GM21717 (cell line): ENCODE results near the gene TRIP10.
"Not testable (repeated sequence)": the region's sequence is repeated elsewhere in the genome, so short reads cannot be mapped to it uniquely, and the experiment has no call there.

ENCODE experiments used
- ATAC-seq: cut with Tn5 transposase; IDR thresholded peaks from one replicate; pipeline ENCODE4 v1.9.1; 2021; ENCODE audit warnings: mild to moderate bottlenecking, moderate library complexity; ENCODE audit not compliant: unreplicated experiment

TRIP10 gene

DNA sequence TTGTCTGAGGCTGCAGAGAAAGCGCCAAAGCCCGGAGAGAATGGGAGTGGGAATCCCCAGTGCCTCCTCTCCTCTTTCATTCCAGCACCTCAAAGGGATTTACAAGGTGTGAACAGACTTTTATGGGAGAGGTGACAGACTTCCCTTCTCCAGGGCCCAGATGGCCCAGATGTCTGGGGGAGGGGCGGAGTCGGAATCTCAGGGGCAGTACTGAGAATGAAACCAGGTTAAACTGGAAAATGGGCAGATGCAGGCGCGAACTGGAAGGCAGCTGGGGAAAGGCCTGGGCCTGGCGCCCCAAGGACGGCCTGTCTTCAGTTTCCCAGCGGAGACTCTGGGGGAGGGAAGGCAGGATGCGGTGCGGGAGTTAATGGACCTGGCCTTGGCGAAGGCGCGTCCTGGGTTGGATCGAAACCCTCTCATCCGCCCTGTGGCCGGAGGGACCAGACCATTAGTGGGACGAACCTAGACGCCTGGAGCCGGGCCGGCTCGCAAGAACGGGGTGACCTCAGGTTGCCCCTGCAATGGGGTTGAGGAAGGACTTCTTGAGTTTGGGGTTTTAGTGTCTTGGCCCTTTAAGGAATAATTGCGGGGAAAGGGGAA, 592 bp upstream of the TRIP10 start:
- no peak for ATAC-seq

DNA sequence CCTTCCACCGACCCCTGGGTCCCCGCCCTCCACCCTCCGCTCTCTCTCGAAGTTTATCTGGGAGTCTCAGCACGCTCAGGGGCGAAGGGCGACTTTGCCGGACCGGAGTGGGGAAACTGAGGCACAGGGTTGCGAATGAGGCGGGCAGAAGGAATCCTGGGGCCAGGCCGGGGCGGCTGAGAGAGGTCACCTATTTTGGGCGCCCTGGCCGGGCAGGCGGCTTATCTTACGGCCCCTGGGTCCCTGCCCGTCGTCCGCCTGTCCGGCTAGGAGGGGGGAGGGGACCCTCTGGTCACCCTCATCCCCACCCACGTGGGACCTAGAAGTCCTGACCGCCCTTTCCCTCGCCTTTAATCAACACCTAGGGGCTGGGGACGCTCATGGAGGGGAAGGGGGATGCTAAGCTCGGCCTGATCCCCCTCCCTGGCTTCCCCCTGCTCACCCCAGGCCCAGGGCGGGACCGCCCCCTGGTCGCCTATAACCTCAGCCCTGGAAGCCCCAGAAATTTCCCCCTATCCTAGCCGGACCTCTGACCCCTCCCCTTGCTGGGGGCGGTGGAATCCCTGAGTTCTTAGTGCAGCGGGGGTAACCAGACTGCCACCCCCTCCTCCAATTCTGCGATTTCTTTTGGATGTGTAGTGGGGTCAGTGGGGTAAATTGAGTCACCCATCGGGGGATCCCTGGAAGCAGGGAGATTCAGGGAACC, 556 bp downstream of the TRIP10 start:
- no peak for ATAC-seq

DNA sequence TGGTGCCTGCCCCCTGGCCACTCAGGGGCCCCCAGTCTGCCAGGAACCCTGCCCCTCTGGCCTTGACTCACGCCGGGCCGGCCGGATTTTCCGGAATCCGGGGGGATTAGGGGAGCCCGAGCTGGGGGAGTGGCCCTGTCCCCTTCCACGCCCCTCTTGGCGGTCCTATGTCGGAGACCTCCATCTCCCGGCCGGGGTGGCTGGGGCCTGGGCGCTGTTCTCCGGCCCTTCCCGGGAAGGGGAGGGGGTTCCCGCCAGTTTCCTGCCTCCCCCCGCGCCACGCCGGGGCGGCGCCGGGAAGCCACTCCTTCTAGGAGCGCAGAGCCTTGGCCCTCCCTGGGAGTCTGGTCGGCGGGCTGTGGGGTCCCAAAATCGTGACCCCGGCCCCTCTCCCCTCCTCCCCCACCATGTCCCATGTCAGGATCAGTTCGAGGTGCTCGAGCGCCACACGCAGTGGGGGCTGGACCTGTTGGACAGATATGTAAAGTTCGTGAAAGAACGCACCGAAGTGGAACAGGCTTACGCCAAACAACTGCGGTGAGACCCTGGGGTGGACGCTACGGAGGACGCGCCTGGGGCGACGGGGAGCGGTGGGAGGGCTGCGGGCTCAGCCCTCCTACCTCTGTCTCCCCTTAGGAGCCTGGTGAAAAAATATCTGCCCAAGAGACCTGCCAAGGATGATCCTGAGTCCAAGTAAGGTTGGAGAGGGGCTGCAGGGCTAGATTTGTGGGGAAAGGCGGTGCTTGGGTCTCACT, 1.3 kb downstream of the TRIP10 start:
- no peak for ATAC-seq

DNA sequence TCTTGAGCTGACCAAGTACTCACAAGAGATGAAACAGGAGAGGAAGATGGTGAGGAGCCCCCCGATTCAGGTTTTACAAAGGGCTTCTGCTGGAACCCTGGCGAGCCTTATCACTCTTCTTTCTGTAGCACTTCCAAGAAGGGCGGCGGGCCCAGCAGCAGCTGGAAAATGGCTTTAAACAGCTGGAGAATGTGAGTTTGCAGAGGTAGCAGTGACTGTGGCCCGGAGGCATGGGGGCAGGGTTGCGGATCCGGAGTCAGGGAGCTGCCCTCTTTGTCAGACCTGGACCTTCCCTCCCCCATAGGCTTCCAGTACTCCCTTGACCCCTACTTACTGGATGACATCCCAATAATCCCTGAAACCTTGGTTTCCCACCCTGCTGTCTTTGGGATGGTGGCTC, 3.6 kb downstream of the TRIP10 start:
- no peak for ATAC-seq

DNA sequence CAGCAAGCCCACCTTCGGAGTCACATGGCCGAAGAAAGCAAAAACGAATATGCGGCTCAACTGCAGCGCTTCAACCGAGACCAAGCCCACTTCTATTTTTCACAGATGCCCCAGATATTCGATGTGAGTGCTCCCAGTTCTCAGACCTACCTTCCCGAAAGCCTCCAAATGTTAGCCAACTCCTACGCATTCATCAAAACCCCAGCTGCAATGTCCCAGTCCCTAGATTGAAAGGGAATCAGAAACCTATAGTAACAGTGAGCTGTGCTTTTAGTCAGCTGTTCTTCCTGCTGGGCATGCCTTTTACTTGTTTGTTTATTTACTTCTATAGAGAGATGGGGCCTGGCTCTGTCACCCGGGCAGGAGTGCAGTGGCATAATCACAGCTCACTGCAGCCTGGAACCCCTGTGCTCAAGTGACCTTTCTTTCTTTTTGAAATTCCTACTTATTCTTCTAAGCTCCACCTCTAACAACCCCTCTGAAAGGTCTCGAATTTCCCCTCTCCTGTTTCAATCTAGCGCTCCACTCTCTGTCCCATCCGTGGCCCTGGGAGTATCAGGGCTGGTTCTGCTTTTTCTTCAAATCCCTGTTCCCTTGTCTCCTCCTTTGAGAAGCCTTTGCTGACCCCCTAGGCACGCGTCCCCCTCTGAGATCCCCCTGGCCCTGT, 4.4 kb downstream of the TRIP10 start:
- ATAC-seq: no peak

DNA sequence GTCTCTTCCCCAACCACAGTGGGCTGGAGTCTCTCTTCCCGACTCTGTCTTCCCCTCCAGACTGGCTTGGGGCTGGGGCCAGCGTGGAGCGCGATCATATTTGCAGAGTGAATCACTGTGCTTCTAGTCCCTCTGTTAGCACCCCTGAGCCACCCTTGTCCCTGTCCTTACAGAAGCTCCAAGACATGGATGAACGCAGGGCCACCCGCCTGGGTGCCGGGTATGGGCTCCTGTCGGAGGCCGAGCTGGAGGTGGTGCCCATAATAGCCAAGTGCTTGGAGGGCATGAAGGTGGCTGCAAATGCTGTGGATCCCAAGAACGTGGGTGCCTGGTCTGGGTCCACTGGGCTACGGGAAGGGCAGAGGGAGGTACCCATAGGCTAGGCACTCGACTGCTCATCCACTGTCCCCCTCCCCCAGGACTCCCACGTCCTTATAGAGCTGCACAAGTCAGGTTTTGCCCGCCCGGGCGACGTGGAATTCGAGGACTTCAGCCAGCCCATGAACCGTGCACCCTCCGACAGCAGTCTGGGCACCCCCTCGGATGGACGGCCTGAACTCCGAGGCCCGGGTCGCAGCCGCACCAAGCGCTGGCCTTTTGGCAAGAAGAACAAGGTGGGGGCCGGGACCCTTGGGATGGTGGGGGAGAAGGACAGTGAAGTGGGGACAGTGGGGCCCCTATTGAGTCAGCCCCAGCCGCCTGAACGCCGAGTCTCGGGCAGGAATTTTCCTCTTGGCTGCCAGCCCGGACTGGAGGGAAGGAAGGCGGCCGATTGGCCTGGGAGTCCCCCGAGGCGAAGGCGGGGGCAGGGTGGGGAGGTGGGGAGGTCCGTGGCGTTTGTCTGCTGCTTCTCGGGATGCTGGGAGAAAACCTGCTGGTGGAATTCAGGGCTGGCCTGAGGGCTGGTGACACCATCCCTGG, 5.2 kb downstream of the TRIP10 start:
- no peak for ATAC-seq

DNA sequence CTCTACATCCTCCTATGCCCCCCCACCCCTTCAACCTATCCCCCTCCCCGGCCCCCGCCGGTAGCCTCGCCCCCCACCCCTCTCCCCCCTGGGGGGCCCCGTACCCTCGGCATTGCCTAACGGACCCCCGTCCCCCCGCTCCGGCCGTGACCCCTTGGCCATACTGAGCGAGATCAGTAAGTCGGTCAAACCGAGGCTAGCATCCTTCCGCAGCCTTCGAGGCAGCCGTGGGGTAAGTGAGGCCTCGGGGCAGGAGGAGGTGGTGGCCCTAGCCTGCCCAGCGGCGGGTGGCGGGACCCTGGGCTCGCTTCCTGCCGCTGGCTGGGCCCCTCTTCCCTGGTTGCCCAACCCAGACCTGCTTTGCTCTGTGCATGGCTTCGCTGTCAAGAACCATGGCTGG, 6.5 kb downstream of the TRIP10 start:
- no peak for ATAC-seq

DNA sequence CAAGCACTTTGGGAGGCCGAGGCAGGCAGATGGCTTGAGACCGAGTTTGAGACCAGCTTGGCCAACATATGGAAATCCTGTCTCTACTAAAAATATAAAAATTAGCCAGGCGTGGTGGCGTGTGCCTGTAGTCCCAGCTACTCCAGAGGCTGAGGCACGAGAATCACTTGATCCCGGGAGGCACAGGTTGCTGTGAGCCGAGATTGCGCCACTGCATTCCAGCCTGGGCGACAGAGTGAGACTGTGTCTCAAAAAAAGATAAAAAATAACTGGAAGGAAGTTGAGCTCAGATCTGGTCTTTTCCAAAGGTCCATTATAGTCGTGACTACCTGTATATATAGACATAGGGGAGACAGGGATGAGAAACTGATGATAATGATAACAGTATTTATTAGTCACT, 9.1 kb downstream of the TRIP10 start:
- not testable (repeated sequence) for ATAC-seq

DNA sequence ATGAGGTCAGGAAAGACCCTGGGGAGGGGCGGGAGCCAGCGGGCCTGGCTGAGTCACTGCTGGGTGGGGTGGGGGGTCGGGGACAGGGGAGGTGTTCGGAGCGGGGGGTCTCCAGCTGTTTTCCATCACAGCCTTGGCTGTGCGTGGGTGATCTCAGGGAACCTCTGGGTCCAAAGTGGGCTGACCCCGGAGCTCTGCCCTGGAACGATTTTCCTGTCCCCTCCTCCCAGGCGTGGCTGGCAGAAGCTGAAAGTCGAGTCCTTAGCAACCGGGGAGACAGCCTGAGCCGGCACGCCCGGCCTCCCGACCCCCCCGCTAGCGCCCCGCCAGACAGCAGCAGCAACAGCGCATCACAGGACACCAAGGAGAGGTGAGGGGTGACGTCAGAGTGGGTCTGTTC, 10.6 kb downstream of the TRIP10 start:
- no peak for ATAC-seq

DNA sequence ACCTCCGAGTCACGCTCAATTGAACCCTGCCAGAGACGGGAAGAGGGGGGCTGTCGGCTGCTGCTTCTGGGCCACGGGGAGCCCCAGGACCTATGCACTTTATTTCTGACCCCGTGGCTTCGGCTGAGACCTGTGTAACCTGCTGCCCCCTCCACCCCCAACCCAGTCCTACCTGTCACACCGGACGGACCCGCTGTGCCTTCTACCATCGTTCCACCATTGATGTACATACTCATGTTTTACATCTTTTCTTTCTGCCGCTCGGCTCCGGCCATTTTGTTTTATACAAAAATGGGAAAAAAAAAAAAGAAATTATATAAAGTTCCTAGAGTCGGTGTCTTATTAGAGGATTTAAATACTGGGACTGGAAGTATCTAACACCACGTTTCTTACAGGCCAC, 11.7 kb downstream of the TRIP10 start:
- no peak for ATAC-seq

DNA sequence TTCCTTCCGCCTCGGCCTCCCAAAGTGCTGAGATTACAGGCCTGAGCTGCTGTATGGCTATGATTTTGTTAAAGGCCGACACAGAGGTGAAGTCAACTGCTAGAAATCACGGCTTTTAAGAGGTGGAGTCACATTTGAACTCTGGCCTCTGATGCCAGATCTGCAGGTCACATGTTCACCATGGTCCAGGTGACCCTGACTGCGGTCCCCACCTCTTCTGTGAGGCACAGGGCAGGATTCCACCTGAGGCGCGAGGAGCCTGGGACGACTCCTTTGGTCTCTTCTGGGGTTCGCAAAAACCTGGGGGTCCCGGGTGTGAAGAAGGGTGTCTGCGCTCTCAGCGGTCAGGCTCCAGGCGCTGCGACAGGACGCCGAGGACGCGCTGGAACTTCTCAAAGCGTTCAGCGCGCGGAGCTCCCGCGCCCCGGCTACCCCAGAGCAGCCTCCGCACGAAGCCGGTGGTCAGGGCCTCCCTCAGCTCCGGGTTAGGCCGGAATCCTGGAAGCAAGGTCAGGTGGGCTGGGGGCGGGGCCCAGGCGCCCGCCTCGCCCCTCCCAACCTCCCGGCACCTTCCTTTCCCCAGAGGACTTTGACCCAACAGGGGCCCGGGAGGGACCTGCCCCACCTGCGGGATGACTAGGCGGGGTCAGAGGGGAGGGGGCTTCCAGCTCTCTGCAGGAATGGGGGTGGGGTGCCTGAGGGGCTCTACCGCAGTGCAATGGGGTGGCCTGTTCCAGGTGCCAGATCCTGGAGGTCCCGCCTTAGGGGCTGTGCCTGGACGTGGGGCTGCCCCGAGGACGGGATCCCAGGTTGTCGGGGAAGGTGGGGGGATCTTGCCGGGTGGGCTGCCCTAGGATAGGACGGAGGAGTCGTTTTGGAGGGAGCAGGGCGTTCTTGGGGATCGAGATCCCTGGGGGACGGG, 13.0 kb downstream of the TRIP10 start:
- no peak for ATAC-seq

DNA sequence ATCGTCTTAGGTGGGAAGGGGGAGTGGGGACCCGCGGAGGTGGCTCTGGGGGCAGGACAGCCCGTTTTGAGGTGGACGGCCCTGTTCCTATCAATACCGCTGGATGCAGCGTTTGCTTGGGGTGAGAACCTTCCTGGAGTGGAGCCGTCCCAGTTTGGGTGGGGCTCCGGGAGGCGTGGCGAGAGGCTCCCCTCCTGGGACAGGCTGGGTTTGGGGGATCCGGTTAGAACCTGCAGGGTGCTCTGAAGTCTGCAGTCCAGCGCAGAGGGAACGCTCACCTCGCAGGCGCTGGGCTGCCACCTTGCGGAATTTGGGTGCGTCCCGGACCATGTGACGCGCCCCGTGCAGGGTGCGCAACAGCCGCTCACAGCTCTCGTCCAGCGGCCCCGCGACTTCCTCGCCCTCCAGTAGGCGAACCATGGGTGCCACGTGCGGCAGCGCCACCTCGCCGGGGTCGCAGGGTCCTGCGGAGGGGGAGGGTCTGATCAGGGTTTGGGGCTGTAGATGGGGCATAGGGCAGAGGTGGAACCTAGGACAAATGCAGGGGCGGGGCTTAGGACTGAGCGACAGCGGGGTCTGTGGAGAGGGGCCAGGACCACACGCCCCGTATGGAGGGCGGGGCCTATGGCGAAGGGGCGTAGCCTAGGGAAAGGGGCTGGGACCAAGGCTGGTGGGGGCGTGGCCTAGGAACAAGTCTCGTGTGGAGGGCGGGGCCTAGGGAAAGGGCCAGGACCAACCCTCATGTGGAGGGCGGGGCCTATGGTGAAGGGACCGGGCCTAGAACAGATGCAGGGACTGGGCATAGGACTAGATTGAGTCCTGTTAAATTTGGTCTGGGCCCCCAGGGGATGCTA, 13.9 kb downstream of the TRIP10 start:
- ATAC-seq: peak; percentile 57

DNA sequence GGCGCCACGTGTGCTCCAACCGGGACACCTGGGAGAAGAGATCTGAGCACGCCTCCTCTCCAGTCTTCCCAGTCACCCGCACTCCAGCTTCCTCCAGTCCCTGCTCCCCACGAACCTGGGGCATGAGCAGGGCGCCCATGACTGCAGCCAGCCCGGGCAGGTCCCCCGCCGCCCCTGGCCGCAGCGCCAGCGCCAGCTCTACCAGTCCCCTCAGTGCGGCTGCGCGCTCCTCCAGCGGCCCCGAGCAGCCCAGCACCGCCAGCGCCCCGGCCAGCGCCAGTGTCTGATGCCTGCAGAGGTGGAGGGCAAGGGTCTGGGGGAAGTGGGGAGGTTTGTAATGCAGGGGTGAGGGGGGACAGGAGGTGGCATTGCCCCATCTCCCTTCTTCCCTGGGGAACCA, 14.7 kb downstream of the TRIP10 start:
- no peak for ATAC-seq

DNA sequence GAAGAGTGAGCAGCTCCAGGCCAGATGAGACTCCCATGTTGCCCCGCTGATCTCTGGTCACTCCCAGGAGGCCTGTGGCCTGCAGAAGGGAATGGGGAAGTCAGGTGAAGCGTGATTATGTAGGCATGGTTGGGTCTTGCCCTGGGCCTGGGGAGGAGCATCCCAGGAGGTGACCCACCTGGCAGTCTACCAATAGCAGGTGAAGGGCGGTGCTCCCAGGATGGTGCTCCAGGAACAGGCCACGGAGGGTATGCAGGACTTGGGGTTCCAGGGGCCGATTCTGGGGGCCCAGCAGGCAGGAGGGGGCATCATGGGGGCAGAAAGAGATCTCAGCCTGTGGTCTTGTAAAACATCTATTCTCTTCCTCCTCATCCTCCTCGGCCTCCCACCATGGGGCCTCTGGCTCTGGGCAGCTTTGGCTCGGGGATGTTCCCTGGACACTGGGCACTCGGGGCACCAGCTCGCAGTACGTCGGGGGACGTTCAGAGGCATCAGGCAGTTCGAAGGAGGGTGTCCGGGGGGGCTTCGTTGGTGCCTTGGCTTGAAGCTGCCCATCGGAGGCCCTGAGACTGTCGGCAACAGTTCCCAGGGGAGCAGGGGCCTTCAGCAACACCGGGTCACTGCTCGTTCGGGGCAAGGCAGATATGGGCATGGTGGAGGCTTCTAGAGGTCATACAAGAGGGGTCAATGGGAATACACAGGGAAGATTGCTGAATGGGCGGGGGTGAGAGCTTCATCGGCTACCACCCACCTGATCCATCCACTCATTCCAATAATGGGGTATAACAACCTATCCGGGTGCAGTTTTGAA, 15.4 kb downstream of the TRIP10 start:
- no peak for ATAC-seq

DNA sequence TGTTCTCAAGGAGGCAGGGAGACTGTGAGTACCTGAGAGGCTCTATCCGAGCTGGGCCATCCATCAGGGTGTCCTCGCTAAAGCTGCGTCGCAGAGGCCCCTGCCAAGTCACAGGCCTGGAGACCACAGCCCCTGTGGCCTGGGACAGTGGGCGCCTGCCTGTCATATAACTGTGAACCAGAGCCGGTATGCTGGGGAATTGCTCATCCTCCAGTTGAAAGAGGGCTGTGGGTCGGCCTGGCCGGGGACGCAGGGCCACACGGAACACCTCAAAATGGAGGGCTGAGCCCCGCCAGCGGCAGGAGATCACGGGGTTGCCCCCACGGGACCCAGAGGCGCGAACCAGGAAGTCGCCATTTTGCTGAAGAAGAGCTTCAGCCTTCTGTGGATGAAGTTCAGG, 21.1 kb downstream of the TRIP10 start:
- no peak for ATAC-seq

DNA sequence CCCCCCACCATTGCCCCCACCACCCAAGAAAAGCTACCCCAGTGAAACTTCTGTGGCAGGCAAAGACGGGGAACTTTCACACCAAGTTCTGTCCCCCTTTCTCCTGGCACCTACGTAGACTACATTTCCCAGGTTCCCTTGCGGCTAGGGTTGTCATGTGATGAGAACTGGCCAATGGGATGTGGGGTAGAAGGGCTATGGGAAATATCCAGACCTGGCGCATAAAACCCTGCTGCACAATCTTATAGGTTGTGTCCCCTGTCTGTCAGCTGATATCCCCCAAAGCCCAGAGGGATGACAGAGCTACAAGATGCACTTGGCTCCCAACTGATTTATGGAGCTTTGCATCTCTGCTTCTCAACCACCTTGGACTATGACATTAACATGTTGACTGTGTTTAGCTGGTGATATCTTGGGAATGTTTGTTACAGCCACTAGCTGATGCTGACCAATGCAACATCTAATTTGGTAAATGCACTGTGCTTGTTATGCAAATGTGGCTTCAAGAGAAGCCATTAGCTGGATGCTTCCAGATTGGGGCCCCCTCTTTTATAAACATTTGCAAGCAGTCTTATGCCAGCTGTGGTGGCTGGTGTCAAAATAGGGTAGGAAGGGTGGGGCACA, 21.7 kb downstream of the TRIP10 start:
- ATAC-seq: no peak

DNA sequence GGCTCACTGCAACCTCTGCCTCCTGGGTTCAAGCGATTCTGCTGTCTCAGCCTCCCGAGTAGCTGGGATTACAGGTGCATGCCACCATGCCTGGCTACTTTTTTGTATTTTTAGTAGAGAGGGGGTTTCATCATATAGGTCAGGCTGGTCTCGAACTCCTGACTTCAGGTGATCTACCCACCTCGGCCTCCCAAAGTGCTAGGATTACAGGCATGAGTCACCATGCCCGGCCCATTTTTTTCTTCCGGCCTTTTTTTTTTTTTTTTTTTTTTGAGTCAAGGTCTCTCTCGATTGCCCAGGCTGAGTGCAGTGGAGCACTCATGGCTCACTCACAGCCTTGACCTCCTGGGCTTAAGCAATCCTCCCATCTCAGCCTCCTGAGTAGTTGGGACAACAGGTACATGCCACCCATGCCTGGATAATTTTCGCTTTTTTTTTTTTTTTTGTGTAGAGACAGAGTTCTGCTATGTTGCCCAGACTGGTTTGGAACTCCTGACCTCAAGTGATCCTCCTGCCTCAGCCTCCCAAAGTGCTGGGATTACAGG, 22.8 kb downstream of the TRIP10 start:
- ATAC-seq: not testable (repeated sequence)
